Activated CD4-positive, CD25-positive, alpha-beta regulatory T cell treated with anti-CD3 and anti-CD28 coated beads, Interleukin-2, amount 50 U/mL, for 16 hours (primary cell): ENCODE data around the gene CASP5.
"Not testable (repeated sequence)": the region's sequence is repeated elsewhere in the genome, so short reads cannot be mapped to it uniquely, and the experiment has no call there.

ENCODE experiments used
- DNase-seq: peaks from one replicate; pipeline ENCODE4 v3.0.0-alpha.2; 2020; ENCODE audit warnings: low read depth, low spot score

Gene CASP5

DNA sequence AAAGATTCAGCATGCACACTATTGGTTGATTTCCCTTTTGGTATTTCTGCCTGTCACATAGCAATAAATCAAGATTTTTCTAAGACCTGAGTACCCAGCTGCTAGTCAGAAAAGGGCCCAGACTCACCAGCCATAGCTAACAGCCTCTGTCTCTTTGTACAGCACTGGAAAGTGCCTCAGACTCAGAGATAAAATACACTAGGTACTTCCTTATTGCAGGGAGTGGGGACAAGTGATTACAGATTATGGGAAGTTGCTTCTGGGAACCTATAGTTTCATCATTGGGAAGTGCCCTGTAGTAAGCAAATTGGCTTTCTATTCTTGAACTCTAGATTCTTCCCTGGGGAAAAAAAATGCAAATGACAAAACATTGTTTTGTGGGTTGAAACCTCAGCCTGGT, at the start of gene CASP5:
TSS of gene CASP5 (minus strand) at position 166 of the 400 bp plus-strand sequence. CDS start at position 134, 32 bp downstream.
- no peak for DNase-seq

DNA sequence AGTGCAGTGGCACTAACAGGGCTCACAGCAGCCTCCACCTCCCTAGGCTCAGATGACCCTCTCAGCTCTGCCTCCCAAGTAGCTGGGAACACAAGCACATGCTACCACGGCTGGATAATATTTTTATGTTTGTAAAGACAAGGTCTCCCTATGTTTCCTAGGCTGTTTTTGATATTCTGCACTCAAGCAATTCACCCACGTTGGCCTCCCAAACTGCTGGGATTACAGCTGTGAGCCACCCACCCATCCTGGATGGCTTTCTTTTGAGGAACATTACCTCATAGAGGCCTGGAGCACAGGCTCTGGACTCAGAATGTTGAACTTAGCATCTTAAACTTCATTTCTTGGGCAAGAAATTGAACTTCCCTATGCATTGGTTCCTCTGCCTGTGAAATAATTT, 49.1 kb upstream of the CASP5 start:
- not testable (repeated sequence) for DNase-seq

DNA sequence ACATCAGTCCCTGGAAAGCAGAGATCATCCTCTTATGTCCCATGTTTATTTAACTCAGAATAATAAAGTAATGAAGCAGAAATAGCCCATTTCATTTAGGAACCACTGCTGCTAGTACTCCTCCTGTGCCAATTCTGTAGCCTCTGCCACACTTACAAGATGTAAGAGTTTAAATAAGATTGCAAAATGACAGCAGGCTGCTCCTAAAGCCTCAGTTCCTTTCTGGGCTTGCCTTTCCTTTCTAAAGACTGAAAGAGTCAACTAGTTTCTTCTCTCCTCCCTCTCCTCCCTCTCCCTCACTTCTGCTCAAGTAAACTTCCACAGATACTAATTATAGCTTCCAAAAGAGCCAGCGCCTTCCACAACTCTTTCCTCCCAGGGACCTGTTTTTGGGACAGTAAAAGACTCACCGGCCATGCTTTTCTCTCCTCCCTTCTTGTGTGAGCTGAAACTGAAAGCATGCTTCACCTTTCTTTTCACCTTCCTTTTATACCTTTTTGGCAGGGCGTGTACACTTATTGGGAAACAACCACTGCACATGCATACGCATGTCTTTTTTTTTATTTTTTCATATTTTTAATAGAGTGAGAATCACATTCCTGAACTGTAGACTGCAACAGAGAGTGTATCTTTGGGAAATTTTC, 48.2 kb upstream of the CASP5 start:
- peak; percentile 2 for DNase-seq

DNA sequence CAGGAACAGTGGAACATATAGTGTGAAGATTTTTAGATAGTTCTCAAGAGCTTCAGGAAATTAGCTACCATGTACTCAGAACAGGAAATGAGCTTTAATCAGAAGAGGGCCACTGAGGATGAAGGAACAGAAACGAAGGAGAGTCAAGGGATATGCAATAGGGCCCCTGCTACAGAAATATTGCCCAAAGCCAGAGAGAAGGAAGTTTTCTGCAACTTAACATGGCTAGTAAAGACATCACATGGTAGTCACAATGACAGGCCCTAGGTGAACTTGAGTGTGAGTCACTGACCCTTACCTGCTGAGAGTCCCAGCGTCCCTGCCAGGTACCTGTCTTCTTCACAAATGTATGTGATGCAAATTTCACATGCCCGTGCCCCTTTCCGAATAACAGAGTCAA, 47.3 kb upstream of the CASP5 start:
- no peak for DNase-seq

DNA sequence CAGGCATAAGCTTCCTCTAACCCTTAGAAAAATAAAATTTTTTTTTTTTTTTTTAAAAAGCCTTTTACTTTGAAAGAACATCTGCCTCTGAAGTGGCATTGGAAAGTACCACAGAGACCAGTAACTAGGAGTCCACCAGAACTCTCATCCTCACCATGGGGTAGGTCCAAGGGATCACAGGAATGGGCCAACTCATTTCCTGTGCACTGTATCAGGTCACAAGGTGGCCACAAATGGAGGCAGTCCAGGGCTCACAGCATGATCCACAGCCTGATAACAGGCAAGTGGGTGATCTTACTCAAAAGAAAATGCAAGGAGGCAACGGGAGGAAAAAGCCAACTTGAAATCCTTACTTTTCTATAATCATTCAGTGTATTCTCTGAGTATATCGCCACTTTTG, 46.8 kb upstream of the CASP5 start:
- not testable (repeated sequence) for DNase-seq

DNA sequence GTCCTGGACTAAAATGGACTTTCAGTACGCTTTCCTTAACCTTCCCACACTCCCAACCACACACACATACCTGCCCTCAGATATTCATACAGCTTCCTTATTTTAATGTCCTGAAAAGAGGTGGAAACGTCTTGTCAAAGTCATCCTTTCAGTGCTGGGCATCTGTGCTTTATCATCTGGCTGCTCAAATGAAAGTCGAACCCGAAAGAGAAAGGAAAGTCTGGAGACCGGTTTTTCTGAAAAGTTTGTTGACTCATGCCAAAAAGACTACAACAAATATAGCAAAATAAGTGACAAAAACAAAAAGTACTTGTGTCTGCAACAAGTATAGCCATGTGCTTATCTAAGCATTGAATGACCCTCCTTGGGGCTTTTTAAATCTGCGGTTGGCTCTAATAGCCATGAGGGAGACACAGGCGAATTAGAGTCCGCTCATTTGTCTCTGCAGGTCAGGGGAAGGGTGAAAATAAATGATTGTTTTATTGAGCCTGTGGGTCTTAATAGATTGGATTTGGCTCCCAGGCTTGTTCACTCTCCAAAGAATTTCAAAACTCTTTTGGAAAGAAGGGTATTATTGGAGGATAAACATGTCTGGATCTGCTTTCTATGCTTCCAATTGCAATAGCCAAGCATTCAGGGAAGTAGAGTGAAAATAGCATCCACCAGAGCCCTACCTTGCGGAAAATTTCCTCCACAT, 40.4 kb upstream of the CASP5 start:
- not testable (repeated sequence) for DNase-seq

DNA sequence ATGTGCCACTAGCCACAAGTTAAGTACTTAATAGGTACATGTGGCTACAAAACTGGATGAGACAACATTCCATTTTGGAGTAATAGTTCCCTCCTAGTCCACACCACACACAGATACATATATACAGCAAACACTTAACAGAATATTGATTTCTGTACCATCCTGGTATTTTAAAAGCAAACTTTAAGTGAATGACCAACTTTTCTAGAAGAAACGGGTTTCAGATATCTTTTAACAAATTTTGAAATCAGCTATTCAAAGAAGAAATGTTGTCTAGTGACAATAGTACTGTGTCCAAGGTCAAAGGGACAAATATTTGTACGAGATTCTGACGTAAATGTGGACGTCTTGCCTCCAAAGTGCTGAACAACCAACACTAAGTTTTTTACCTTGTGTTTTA, 34.5 kb upstream of the CASP5 start:
- no peak for DNase-seq

DNA sequence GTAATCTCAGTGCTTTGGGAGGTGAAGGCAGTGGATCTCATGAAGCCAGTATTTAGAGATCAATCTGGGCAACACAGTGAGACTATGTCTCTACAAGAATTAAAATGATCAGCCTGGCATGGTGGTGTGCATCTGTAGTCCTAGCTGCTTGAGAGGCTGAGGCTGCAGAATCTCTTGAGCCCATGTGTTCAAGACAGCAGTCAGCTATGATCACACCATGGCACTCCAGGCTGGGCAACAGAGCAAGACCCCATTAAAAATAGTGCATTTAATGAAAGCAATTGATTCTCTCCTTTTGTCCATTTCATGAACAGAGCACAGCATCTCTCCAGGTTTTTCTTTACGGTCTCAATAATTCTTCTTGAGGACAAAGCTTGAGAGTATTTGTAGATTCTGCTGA, 33.5 kb upstream of the CASP5 start:
- DNase-seq = no peak

DNA sequence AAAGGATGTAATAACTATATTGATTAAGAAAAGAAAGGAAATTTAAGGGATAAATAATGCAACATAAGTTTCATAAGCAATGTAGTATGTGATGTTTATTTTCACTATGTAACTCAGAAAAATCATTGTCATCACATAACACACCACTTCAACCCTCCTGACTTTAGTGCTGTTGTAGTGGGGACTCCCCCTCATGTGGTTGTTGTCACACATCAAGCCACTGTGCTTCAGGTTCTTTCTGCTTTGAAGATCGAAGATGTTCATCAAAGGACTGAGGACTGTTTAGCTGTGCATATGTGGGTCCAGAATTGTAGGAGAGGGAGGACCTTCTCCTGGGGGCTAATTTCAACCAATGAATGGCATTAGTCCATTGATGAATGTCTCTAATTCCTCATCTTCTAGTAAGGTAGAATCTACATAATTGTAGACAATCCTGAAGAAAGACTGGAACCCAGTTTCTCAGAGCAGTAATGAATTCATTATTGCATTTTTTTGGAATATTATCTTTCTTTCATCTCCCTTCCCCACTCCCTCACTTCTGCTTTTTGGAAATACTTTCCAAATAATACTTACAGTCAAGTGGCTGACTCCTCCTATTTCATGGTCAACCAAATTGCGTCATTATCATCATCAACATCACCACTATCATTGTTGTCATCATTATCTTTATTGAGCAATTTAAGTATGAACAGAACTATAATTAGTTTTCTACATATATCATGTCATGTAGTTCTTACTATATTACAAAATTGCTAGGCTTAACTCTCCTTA, 31.9 kb upstream of the CASP5 start:
- DNase-seq = no peak

DNA sequence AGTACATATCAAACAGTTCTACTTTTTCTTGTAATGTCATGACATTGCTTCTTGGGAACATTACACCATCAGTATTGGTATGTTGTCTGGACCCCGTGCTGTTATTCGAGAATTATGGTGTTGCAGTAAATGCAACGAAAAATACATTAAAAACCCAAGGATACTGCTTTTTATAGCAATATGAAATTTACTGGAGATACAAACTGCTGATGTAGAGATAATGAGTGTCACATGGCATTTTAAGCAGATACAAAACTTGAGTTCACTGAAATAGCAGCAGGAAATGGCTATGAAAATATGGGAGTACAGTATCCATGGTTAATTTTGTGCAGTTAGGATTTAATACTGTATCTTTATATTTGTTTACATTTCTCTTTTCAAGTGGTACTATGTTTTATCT, 29.5 kb upstream of the CASP5 start:
- no peak for DNase-seq

DNA sequence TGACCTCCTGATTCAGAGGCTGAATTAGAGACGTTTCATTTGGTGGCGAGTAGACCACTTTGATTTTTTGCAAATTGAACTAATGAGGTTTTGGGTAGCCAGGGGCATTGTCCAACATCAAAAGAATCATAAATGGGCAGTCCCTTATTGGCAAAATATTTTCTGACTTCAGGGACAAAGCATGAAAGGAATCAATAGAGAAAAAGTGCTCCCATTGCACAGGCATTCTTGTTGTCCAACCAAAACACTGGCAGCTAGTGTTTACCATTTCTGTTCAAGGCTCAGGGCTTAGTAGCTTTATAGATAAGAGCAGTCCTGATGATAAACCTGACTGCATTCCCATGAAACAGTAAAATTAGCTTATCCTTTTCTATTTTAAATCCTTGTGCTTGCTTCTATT, 28.6 kb upstream of the CASP5 start:
- DNase-seq = no peak

DNA sequence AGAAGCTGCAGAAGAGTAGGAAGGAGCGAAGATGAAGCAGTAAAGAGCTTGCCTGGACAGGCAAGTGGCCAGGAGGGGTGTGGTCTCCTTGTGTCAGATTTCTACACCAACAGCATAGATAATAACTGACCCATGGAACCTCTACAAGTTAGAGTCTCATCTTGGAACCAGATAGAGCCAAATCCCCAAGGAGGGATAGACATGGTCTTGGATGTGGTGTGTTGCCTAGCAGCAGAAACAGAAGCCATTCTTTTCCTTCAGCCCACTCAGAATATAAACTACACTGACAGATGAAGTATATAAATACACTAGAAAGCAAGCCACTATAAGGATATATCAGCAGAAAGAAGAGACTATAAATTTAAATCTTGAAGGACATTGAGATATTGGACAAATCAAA, 26.5 kb upstream of the CASP5 start:
- no peak for DNase-seq

DNA sequence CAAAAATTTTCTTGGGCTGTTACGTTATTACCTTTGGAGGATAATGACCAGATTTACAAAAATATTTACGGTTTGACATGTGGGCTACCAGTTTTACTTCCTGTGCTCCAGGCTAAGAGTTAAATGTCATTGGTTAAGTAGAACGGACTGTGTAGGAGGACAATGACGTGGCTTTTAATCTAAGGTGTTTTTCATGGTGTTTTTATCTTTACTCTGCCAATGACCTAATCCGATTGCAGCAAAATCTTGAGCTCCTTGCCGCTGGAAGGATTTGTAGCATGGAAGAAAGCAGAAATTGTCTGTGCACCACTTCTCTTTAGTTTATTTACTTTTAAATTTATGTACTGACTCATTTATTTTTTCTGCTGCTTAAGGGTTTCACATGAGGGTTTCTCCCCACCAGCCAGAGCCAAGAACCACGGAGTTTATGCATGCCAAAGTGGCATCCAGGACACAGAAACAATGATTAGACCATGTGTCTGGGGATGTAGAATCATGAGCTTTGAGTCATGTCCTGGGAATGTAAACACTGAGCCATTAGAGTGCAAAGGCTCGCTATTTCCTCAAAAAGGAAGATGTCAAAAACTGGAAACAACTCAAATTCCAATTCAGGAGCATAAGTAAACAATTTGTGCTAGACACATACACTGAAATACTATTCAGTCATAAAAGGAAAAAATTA, 24.1 kb upstream of the CASP5 start:
- DNase-seq = no peak

DNA sequence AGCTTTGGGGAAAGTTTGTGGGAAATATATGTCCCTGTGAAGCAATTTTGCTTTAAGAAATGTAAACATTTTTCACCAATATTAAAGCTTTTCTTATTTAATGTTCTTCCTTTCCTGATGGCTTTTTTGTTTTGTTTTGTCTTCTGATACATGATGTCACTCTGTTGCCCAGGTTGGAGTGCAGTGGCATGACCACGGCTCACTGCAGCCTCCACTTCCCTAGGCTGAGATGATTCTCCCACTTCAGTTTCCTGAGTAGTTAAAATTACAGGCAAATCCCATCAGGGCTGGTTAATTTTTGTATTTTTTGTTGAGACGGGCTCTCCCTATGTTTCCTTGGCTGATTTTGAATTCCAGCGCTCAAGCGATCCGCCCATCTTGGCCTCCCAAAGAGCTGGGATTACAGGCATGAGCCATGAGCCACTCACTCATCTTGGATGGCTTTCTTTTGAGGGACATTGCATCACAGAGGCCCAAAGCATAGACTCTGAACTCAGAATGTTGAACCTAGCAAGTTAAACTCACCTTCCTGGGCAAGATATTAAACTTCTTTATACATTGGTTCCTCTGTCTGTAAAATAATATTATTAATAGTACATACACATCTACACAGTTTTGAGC, 22.8 kb upstream of the CASP5 start:
- DNase-seq = no peak

DNA sequence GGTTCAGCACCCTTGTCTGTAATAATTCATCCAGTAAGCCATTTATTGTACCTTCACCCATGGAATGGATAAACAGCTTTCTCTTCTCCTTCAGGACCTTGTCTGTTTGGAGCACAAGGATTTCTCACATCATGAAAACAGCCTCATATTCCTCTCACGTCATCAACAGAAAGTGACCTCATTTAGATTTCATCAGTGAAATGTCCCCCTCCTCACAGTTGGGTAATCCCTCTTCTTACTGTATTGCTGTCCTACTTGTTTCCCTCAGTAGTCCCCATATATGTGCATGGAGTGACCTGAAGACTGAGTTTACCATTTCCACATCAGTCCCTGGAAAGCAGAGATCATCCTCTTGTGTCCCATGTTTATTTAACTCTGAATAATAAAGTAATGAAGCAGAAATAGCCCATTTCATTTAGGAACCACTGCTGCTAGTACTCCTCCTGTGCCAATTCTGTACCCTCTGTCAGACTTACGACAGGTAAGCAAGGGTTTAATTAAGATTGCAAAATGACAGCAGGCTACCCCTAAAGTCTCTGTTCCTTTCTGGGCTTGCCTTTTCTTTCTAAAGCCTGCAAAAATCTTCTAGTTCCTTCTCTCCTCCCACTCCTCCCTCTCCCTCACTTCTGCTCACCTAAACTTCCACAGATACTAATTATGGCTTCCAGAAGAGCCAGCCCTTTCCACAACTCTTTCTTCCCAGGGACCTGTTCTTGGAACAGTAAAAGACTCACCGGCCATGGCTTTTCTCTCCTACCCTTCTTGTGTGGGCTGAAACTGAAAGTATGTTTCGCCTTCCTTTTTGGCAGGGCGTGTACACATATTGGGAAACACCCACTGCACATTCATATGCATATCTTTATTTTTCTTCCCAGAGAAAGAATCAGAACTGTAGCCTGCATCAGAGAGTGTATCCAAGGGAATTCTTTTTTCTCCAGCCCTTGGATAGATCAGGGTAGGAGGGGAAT, 21.9 kb upstream of the CASP5 start, which contains the start of gene CARD16:
TSS of gene CARD16 (minus strand) at position 779 of the 968 bp plus-strand sequence. CDS start at position 741, 38 bp downstream.
- DNase-seq = not testable (repeated sequence)

DNA sequence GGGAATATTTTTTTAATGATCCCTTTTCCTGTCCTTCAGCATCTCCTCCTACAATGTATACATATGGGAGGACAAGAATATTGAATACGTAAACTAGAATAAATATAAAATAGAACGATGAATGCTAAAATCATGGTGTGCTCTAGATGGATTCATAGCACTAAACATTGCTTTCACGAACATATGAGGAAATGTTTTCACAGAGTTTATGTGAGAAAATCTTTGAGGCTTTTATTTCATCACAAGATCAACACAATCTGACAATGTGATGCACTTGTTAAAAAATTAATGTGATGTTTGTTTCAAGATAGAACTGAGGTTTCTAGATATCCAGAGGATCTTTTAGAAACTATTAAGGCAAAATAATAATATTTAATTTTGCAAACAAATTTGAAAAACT, 19.2 kb upstream of the CASP5 start:
- DNase-seq = no peak

DNA sequence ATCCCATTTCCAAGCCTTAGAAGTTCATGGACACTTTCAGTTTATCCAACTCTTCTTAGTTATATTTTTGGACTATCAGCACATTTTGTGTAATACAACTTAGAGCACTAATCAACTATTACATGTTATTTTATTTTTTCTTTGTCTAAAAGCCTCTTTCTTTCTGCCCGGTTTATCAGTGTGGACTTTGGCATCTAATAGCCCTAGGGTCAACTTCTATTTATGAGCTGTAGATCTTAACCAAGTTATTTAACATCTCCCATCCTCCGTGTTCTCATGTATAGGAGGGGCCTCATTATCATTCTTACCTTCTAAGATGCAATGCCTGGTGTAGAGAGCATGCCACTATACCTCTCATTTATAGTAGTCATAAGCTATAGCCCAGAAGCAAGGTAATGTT, 17.7 kb upstream of the CASP5 start:
- DNase-seq = no peak

DNA sequence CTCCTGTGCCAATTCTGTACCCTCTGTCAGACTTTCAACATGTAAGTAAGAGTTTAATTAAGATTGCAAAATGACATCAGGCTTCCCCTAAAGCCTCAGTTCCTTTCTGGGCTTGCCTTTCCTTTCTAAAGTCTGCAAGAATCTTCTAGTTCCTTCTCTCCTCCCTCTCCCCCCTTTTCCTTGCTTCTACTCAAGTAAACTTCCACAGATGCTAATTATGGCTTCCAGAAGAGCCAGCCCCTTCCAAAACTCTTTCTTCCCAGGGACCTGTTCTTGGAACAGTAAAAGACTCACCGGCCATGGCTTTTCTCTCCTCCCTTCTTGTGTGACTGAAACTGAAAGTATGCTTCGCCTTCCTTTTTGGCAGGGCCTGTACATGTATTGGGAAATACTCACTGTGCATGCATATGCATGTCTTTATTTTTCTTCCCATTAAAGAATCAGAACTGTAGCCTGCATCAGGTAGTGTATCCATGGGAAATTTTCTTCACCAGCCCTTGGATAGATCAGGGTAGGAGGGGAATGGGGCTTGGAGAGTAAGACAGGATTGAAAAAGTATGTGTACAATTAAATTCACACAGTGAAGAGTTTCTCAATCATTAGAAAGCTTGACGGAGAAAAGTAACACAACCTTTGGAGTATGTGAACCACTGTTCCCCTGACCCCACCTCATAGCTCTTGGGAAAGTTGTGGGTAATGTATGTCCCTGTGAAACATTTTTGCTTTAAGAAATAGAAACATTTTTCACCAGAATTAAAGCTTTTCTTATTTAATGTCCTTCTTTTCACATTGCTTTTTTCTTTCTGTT, 12.0 kb upstream of the CASP5 start, which contains the start of gene CASP1:
TSS of gene CASP1 (minus strand) at position 332 of the 808 bp plus-strand sequence. CDS start at position 301, 31 bp downstream.
- no peak for DNase-seq

DNA sequence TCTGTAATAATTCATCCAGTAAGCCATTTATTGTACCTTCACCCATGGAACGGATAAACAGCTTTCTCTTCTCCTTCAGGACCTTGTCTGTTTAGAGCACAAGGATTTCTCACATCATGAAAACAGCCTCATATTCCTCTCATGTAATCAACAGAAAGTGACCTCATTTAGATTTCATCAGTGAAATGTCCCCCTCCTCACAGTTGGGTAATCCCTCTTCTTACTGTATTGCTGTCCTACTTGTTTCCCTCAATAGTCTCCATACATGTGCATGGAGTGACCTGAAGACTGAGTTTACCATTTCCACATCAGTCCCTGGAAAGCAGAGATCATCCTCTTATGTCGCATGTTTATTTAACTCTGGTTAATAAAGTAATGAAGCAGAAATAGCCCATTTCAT, 11.4 kb upstream of the CASP5 start:
- DNase-seq = not testable (repeated sequence)
